GM12878 (cell line): Measurements from ENCODE around the gene SEMA4D. TPM values are rescaled to one million over a fixed set of nuclear protein-coding genes. Genes with fewer than 3 reads are reported as not detected.

Experiments used
- ATF7 ChIP-seq: fragments of 450-650 bp; IDR thresholded peaks from 2 replicates; pipeline ENCODE4 v1.6.1; 2016; ENCODE audit warnings: low read depth, mild to moderate bottlenecking
- EZH2 ChIP-seq: IDR thresholded peaks from 2 replicates; pipeline ENCODE4 v1.6.1; 2012; ENCODE audit warnings: low read depth, mild to moderate bottlenecking, control low read depth, inconsistent platforms, low read length, borderline replicate concordance; ENCODE audit not compliant: control insufficient read depth
- GATAD2B ChIP-seq: fragments of 450-650 bp; conservative IDR thresholded peaks from 2 replicates; pipeline ENCODE4 v1.6.1; 2017; ENCODE audit warnings: low read depth, mild to moderate bottlenecking, moderate library complexity
- NR2F1 ChIP-seq: fragments of 450-650 bp; conservative IDR thresholded peaks from 2 replicates; pipeline ENCODE4 v1.6.1; 2017; ENCODE audit warnings: mild to moderate bottlenecking
- POLR2A ChIP-seq: IDR thresholded peaks from 2 replicates; pipeline ENCODE4 v1.6.1; 2011; ENCODE audit warnings: low read depth, mild to moderate bottlenecking, low read length
- STAT1 ChIP-seq: fragments of 450-650 bp; conservative IDR thresholded peaks from 2 replicates; pipeline ENCODE4 v1.6.1; 2014; ENCODE audit warnings: antibody characterized with exemption, mild to moderate bottlenecking
- SUPT20H ChIP-seq: IDR thresholded peaks from 2 replicates; pipeline ENCODE4 v1.6.1; 2011; ENCODE audit warnings: low read depth, mild to moderate bottlenecking, low read length, moderate library complexity, borderline replicate concordance; ENCODE audit not compliant: control insufficient read depth
- polyA plus RNA-seq, 11 experiments: library from polyadenylated mRNA; depleted of rRNA in 4 of 11; unstranded in 6 of 11; stranded (reverse) in 5 of 11; fragments of >200 nt; fragmentation: Nextera tagmentation in 4 of 11; fragmentation: Illumina TruSeq in 1 of 11; extraction: Ambion mirVana in 4 of 11; extraction: Trizol in 1 of 11; gene quantifications; 1 replicate in 1 of 11; 2 replicates in 10 of 11; pipeline versions ENCODE4 v1.2.1 to v1.2.3, GENCODE V29; 2011 to 2016; ENCODE audit warnings: inconsistent platforms in 2 of 11, missing spikeins in 2 of 11, low read depth in 1 of 11
- total RNA-seq, 4 experiments: library from RNA; depleted of rRNA in 3 of 4; stranded (reverse); fragments of >200 nt in 3 of 4; fragmentation: Illumina TruSeq in 1 of 4; extraction: Trizol in 1 of 4; gene quantifications; 2 replicates each; pipeline versions ENCODE4 v1.2.1 to v1.2.3, GENCODE V29; 2013 to 2021
- TF ChIP-seq, protein P1 (sequence below): fragments of 450-650 bp; IDR thresholded peaks from 2 replicates; pipeline ENCODE4 v1.6.1; 2017; ENCODE audit warnings: low read depth, mild to moderate bottlenecking, moderate library complexity
- TF ChIP-seq, protein P2 (sequence below): fragments of 450-650 bp; formaldehyde crosslinking; IDR thresholded peaks from 2 replicates; pipeline ENCODE4 v1.4.0; 2022; ENCODE audit warnings: mild to moderate bottlenecking, moderate library complexity

Gene SEMA4D
- total and polyA plus RNA-seq, 10 of the 15 experiments (the other 5 are each of a cell fraction or from before 2014, with no cell fraction given) = 15.1 to 136 (median 39.6) TPM

DNA sequence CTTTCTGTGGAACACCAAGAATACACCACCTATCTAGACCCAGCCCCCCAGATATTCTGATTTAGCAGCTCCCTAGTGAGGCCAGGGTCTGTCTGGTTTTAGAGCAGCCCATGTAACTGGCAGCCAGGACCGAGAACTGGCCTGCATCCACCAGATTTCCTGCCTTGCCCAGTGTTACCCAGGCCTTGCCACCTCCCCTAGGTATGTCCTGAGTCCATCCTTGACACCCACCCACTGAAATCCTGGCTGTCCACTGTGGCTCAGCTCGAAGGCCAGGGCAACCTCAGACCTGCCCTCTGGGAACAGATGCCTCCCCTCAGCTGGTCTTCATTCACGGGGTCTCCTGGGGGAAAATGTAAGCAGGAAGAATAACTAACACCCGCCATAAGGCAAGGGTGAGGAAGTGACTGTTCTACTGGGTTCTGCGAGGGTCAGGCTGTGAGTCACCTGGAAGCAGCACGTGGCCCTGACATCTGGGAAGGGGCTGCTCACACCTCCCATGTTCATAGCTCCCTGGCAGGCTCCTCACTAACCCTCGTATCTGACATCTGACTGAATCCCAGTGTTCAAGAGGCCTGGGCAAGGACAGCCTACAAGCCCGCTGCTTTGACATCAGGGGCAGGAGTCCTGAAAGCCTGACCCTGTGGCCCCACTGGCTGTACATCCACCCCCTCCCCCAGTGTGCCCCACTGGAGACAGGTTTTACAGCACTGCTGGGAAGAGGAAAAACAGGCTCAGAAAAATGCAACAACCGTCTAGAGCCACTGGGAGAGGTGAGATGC lies 72.7 kb downstream of the SEMA4D start (continued):
- TF ChIP-seq, protein P1, sequence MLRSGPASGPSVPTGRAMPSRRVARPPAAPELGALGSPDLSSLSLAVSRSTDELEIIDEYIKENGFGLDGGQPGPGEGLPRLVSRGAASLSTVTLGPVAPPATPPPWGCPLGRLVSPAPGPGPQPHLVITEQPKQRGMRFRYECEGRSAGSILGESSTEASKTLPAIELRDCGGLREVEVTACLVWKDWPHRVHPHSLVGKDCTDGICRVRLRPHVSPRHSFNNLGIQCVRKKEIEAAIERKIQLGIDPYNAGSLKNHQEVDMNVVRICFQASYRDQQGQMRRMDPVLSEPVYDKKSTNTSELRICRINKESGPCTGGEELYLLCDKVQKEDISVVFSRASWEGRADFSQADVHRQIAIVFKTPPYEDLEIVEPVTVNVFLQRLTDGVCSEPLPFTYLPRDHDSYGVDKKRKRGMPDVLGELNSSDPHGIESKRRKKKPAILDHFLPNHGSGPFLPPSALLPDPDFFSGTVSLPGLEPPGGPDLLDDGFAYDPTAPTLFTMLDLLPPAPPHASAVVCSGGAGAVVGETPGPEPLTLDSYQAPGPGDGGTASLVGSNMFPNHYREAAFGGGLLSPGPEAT = no peak
- TF ChIP-seq GATAD2B (0 out of 2 replicates have a peak, but pooled peaks have one; percentile 15), POLR2A (peak; percentile 49), ATF7 (no peak), STAT1 (no peak), EZH2 (no peak), SUPT20H (no peak), NR2F1 (peak; percentile 28; the same call in 1 of the 2 replicates)
- TF ChIP-seq, protein P2, sequence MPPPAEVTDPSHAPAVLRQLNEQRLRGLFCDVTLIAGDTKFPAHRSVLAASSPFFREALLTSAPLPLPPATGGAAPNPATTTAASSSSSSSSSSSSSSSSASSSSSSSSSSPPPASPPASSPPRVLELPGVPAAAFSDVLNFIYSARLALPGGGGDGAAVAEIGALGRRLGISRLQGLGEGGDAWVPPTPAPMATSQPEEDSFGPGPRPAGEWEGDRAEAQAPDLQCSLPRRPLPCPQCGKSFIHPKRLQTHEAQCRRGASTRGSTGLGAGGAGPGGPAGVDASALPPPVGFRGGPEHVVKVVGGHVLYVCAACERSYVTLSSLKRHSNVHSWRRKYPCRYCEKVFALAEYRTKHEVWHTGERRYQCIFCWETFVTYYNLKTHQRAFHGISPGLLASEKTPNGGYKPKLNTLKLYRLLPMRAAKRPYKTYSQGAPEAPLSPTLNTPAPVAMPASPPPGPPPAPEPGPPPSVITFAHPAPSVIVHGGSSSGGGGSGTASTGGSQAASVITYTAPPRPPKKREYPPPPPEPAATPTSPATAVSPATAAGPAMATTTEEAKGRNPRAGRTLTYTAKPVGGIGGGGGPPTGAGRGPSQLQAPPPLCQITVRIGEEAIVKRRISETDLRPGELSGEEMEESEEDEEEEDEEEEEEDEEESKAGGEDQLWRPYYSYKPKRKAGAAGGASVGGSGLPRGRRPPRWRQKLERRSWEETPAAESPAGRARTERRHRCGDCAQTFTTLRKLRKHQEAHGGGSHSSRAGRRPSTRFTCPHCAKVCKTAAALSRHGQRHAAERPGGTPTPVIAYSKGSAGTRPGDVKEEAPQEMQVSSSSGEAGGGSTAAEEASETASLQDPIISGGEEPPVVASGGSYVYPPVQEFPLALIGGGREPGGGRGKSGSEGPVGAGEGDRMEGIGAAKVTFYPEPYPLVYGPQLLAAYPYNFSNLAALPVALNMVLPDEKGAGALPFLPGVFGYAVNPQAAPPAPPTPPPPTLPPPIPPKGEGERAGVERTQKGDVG (CRISPR knock-in tag) = no peak
